ENCODE measurements around the gene PLXNA4.

- no peak for TF ChIP-seq CTCF (IDR thresholded peaks at IDR 0.05)
- no peak for TF ChIP-seq POLR2A (IDR thresholded peaks at IDR 0.05)
Measured at GRCh38 chr7:132148876-132149275, 427.4 kb downstream of the PLXNA4 start.
